ENCODE data around the gene CLEC4M. TPM values are rescaled to one million over a fixed set of nuclear protein-coding genes. Genes with fewer than 3 reads are reported as not detected.

The CLEC4M gene
- total RNA-seq, 1 experiment from 2014 or later, result not detected

- peaks cover 39% of the 10 kb centered on the region for H3K27me3 Mint-ChIP-seq (ENCODE audit: low read depth)
Observed at GRCh38 chr19:7744199-7744786, 18.8 kb upstream of the CLEC4M start.

More at GRCh38 chr19:7744199-7744786, 18.8 kb upstream of the CLEC4M start:
- no peak for DNase-seq
- WGBS (ENCODE audit: extremely low coverage, insufficient read length, low lambda C conversion rate), result no CpG with 5 or more reads among the region's 5 CpGs
- H3K79me2 ChIP-seq (ENCODE audit: insufficient read depth, low read length), result no peaks in the 10 kb centered on the region
- H3T11ph ChIP-seq (ENCODE audit: low read length), result no peak overlapping the region
- peaks cover 2 to 5% of the 10 kb centered on the region in 2 experiments; a peak in 3 of 5 replicates for H3K9me3 Mint-ChIP-seq
- H3K4me3 Mint-ChIP-seq, result no peak overlapping the region
- H3K79me1 ChIP-seq (ENCODE audit: insufficient read depth, low read depth, low read length, poor library complexity, severe bottlenecking), result no peaks in the 10 kb centered on the region
- no peaks in the 10 kb centered on the region for H3K9me3 ChIP-seq (ENCODE audit: control insufficient read depth, low read depth, low read length)
- H3K4me2 ChIP-seq (ENCODE audit: insufficient read depth, insufficient read length, low read length), result no peak overlapping the region
- no peak overlapping the region for H2BK5ac ChIP-seq (ENCODE audit: insufficient read length, low read length)
- no peak overlapping the region for H2BK20ac ChIP-seq (ENCODE audit: low read depth, low read length, poor library complexity, severe bottlenecking)
- H3K14ac ChIP-seq (ENCODE audit: insufficient read depth, low read length), result no peak overlapping the region
- no peak overlapping the region for H2BK120ac ChIP-seq (ENCODE audit: low read depth, low read length, poor library complexity, severe bottlenecking)
- no peaks in the 10 kb centered on the region for H3K23me2 ChIP-seq (ENCODE audit: insufficient read length, low read depth, low read length, poor library complexity, severe bottlenecking)
- H2AK5ac ChIP-seq (ENCODE audit: insufficient read length, low read length), result no peak overlapping the region
- H4K91ac ChIP-seq (ENCODE audit: insufficient read length, low read depth, low read length), result no peak overlapping the region
- H3K36me3 Mint-ChIP-seq (ENCODE audit: insufficient read depth in 1 of 3, low read depth in 3 of 3), result peaks cover 0 to 4% (median 0%) of the 10 kb centered on the region in 3 experiments; a peak in 4 of 7 replicates
- no peak overlapping the region for H2BK15ac ChIP-seq (ENCODE audit: low read depth, low read length)
- H2BK12ac ChIP-seq (ENCODE audit: insufficient read length, low read depth, low read length), result no peak overlapping the region
- H3K23ac ChIP-seq (ENCODE audit: insufficient read length, low read depth, low read length), result no peak overlapping the region
- H3K56ac ChIP-seq (ENCODE audit: insufficient read length, low read depth, low read length), result no peak overlapping the region
- TF ChIP-seq CTCF (conservative IDR thresholded peaks at IDR 0.05), result no peak
- no peaks in the 10 kb centered on the region for H3K27me3 ChIP-seq (ENCODE audit: insufficient read depth, low read length)
- H4K5ac ChIP-seq (ENCODE audit: insufficient read length, low read depth, low read length), result no peak overlapping the region
- no peaks in the 10 kb centered on the region for H4K20me1 ChIP-seq (ENCODE audit: control insufficient read depth, insufficient read depth, insufficient read length)
- no peak overlapping the region for H3K4ac ChIP-seq (ENCODE audit: low read depth, low read length)
- no peak overlapping the region for H3K9ac ChIP-seq (ENCODE audit: extremely low read depth, insufficient read length, low read length)
- no peak overlapping the region for H4K8ac ChIP-seq (replicated peaks; ENCODE audit: insufficient read length, low read depth, low read length)
- peaks cover 22 to 26% of the 10 kb centered on the region in 2 experiments for H3K4me1 Mint-ChIP-seq
- no peak overlapping the region for H2AFZ ChIP-seq (ENCODE audit: low read length)
- H3K18ac ChIP-seq (ENCODE audit: insufficient read length, low read depth, low read length), result no peak overlapping the region
- H3K4me1 ChIP-seq (ENCODE audit: insufficient read depth, low read length), result peaks cover 9% of the 10 kb centered on the region; the same call in 1 of the 2 replicates
- H3K27ac ChIP-seq (ENCODE audit: insufficient read length, low read depth, low read length), result no peak overlapping the region
- no peak overlapping the region for H3K27ac Mint-ChIP-seq

Data from H9 (cell line).